Left lung (tissue), 10 donors: ENCODE data around the gene TSPEAR. TPM values are rescaled to one million over a fixed set of nuclear protein-coding genes. Genes with fewer than 3 reads are reported as not detected.
"Not testable (repeated sequence)": the region's sequence is repeated elsewhere in the genome, so short reads cannot be mapped to it uniquely, and the experiment has no call there.

Experiments
- ATAC-seq: fragments of 200-7000 bp; cut with Tn5 transposase; one replicate; pipeline ENCODE4 v1.9.1; 2020; ENCODE audit warnings: moderate library complexity
- DNase-seq, 4 donors: peaks; one replicate each; pipeline ENCODE4 v3.0.0-alpha.2; 2013 to 2020
- H3K27ac ChIP-seq, 2 donors: fragments of 200-600 bp; sonication (generic) in 1 of 2; one replicate each; pipeline versions ENCODE4 v1.5.0 to v1.8.0; 2020 to 2021
- H3K27me3 ChIP-seq, 2 donors: fragments of 200-600 bp; sonication (generic) in 1 of 2; one replicate each; pipeline versions ENCODE4 v1.5.0 to v1.8.0; 2020 to 2021
- H3K36me3 ChIP-seq, 2 donors: fragments of 200-600 bp; sonication (generic) in 1 of 2; one replicate each; pipeline versions ENCODE4 v1.5.0 to v1.8.0; 2020 to 2021
- H3K4me1 ChIP-seq, 2 donors: fragments of 200-600 bp; one replicate each; pipeline ENCODE4 v1.8.0; 2021
- H3K4me3 ChIP-seq, 2 donors: fragments of 200-600 bp; sonication (generic) in 1 of 2; one replicate each; pipeline versions ENCODE4 v1.5.0 to v1.8.0; 2020 to 2021; ENCODE audit warnings: mild to moderate bottlenecking in 1 of 2
- H3K9me3 ChIP-seq, 2 donors: fragments of 200-600 bp; sonication (generic) in 1 of 2; one replicate each; pipeline versions ENCODE4 v1.5.0 to v1.8.0; 2020 to 2021
- CTCF ChIP-seq, 2 donors: fragments of 200-600 bp; sonication (generic) in 1 of 2; IDR thresholded peaks; one replicate each; pipeline versions ENCODE4 v1.5.0 to v1.8.0; 2021; ENCODE audit warnings: antibody characterized with exemption in 2 of 2
- intact Hi-C, 2 donors: fragments of 100-400 bp; cut with DNase I; formaldehyde crosslinking; loops; one replicate each; pipeline versions ENCODE4 v1.11.2 to v1.14.2; 2022
- polyA plus RNA-seq, 6 donors: library from polyadenylated mRNA; unstranded; fragments of 120-200 nt; gene quantifications; one replicate each; pipeline ENCODE4 v1.2.1, GENCODE V29; 2013; ENCODE audit not compliant: insufficient read length in 6 of 6
- total RNA-seq, 2 donors: library from RNA; stranded (reverse); fragmentation: NEBNext Ultra II Directional; extraction: Animal tissue kit (Norgen Biotek cat#: 25700); gene quantifications; one replicate each; pipeline ENCODE4 v1.2.1, GENCODE V29; 2021
- donor health status: DM: no; HTN: yes; CAD: no.
- donor health status: DM: no; HTN: no; CAD: no.

The TSPEAR gene
- total and polyA plus RNA-seq, 8 donors, result 0.10 to 4.7 (median 3.3) TPM

GRCh38 chr21:44632067-44632466 lies 79.3 kb downstream of the TSPEAR start:
- peaks cover 0 to 23% of the 10 kb centered on the region in 2 donors for H3K9me3 ChIP-seq
- no peak for DNase-seq
- no peaks in the 10 kb centered on the region for H3K4me1 ChIP-seq
- intact Hi-C loops, result no loop called here
- no peak overlapping the region for H3K4me3 ChIP-seq
- no peak for ATAC-seq
- H3K27ac ChIP-seq, result no peak overlapping the region
- no peak for TF ChIP-seq CTCF (IDR thresholded peaks at IDR 0.05)
- H3K27me3 ChIP-seq, result peaks cover 0 to 31% of the 10 kb centered on the region in 2 donors
- H3K36me3 ChIP-seq, result no peaks in the 10 kb centered on the region

GRCh38 chr21:44630440-44630839 lies 80.9 kb downstream of the TSPEAR start:
- no peaks in the 10 kb centered on the region for H3K4me1 ChIP-seq
- TF ChIP-seq CTCF (IDR thresholded peaks at IDR 0.05), result no peak
- peaks cover 0 to 27% of the 10 kb centered on the region in 2 donors for H3K27me3 ChIP-seq
- no peak overlapping the region for H3K27ac ChIP-seq
- H3K4me3 ChIP-seq, result no peak overlapping the region
- ATAC-seq, result no peak
- DNase-seq, result no peak
- peaks cover 0 to 23% of the 10 kb centered on the region in 2 donors for H3K9me3 ChIP-seq
- no peaks in the 10 kb centered on the region for H3K36me3 ChIP-seq
- intact Hi-C loops, result no loop called here

- intact Hi-C loops, result no loop called here
- Histone ChIP-seq H3K4me3 (no peak overlapping the region), H3K4me1 (no peaks in the 10 kb centered on the region), H3K36me3 (no peaks in the 10 kb centered on the region), H3K9me3 (peaks cover 3 to 37% of the 10 kb centered on the region in 2 donors), H3K27me3 (peaks cover 0 to 26% of the 10 kb centered on the region in 2 donors), H3K27ac (no peak overlapping the region)
- peak in 1 of 4 donors; percentile 39 for DNase-seq
- ATAC-seq, result no peak
- TF ChIP-seq CTCF (IDR thresholded peaks at IDR 0.05), result no peak
These were observed 82.5 kb downstream of the TSPEAR start for GRCh38 chr21:44628707-44629391.

GRCh38 chr21:44627831-44628233 lies 83.5 kb downstream of the TSPEAR start:
- H3K36me3 ChIP-seq, H3K4me1 ChIP-seq, intact Hi-C loops, ATAC-seq, H3K27ac ChIP-seq, H3K4me3 ChIP-seq: not testable (repeated sequence)
- DNase-seq, result peak in 1 of 4 donors; percentile 34
- peaks cover 0 to 26% of the 10 kb centered on the region in 2 donors for H3K27me3 ChIP-seq
- H3K9me3 ChIP-seq, result peaks cover 3 to 47% of the 10 kb centered on the region in 2 donors

GRCh38 chr21:44627181-44627822 lies 84.1 kb downstream of the TSPEAR start:
- H3K36me3 ChIP-seq, H3K4me1 ChIP-seq, intact Hi-C loops, ATAC-seq, H3K27ac ChIP-seq, H3K4me3 ChIP-seq: not testable (repeated sequence)
- H3K9me3 ChIP-seq, result peaks cover 3 to 43% of the 10 kb centered on the region in 2 donors
- peak in 1 of 4 donors; percentile 39 for DNase-seq
- peaks cover 0 to 26% of the 10 kb centered on the region in 2 donors for H3K27me3 ChIP-seq

- Histone ChIP-seq H3K9me3 (peaks cover 3 to 37% of the 10 kb centered on the region in 2 donors), H3K36me3 (no peaks in the 10 kb centered on the region), H3K4me1 (no peaks in the 10 kb centered on the region), H3K27ac (no peak within 1 kb of the TSS), H3K27me3 (peaks cover 0 to 26% of the 10 kb centered on the region in 2 donors), H3K4me3 (no peak within 1 kb of the TSS)
- DNase-seq, result peak in 1 of 4 donors; percentile 31
- TF ChIP-seq CTCF (IDR thresholded peaks at IDR 0.05), result no peak
- no peak for ATAC-seq
- intact Hi-C loops, result no loop called here
These were observed 84.7 kb downstream of the TSPEAR start, which contains the start of gene KRTAP10-9 for GRCh38 chr21:44626673-44627143. KRTAP10-9 (plus strand) TSS chr21:44627093; CDS start chr21:44627172, 79 bp downstream.
